ENCODE data around the gene FBXW8.

FBXW8 gene

DNA sequence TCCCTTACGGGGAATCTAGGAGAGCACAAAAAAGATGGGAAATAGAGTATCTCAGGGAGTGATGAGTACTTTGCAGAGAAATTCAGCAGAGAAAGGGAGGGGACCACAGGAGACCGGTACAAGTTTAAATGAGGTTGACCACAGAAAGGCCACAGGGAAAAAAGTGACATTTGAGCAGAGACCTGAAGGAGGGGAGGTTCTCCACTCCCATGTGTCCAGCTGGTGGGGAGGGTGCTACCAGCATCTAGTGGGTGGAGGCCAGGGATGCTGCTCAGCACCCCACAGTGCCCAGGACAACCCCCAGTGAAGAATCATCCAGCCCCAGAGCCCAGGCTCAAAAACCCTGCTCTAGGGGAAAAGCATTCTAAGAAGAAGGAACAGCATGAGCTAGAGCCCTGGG is 153.8 kb downstream of the FBXW8 start:
- no peak for FAIRE-seq
- no peak for DNase-seq (ENCODE audit: extremely low spot score, insufficient read length, low read depth)

- FAIRE-seq (no peak), DNase-seq (ENCODE audit: extremely low spot score, insufficient read length, low read depth) (no peak)
These were observed 156.3 kb downstream of the FBXW8 start for GRCh38 chr12:117067016-117067415.

DNA sequence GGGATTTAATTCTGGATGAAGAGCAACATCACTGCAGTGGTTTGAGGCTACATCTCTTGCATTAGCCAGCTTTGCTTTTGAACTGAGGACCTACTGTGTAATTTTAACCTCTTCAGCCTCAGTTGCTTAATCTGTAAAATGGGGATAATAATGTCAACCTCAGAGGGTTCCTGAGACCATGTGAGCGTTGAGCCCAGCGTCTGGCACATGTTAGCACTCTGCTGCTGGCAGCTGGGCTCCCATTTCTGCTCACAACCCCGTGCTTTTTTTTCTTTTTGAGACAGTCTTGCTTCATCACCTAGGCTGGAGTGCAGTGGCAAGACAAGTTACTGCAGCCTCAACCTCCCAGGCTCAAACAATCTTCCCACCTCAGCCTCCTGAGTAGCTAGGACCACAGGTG is 156.9 kb downstream of the FBXW8 start:
- no peak for FAIRE-seq
- no peak for DNase-seq (ENCODE audit: extremely low spot score, insufficient read length, low read depth)

- FAIRE-seq = no peak
- no peak for DNase-seq (ENCODE audit: extremely low spot score, insufficient read length, low read depth)
These were observed 157.7 kb downstream of the FBXW8 start for GRCh38 chr12:117068492-117068891.

- DNase-seq (ENCODE audit: extremely low spot score, insufficient read length, low read depth) (no peak), FAIRE-seq (no peak)
These were observed 158.5 kb downstream of the FBXW8 start for GRCh38 chr12:117069101-117069797.

GRCh38 chr12:117069926-117070900 is 159.5 kb downstream of the FBXW8 start:
- no peak for DNase-seq (ENCODE audit: extremely low spot score, insufficient read length, low read depth)
- peak; percentile 49 for FAIRE-seq

DNA sequence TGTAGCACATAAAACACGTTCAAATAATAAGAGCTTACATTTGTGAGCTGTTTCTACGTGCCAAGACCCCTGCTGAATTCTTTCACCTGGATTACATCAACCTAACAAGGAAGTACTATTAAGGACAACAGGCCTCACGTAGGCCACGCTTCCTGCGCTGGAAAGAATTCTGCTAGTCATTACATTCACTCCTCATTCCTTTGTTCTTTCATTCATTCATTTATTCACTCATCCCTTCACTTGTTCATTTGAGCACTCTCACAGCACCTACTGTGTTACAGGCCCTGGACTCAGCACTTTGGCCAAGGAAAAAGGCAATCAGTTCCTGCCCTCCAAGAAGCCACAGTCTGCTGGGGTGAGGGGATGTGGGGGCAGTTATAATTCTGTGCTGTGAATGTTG is 160.3 kb downstream of the FBXW8 start:
- FAIRE-seq = no peak

DNA sequence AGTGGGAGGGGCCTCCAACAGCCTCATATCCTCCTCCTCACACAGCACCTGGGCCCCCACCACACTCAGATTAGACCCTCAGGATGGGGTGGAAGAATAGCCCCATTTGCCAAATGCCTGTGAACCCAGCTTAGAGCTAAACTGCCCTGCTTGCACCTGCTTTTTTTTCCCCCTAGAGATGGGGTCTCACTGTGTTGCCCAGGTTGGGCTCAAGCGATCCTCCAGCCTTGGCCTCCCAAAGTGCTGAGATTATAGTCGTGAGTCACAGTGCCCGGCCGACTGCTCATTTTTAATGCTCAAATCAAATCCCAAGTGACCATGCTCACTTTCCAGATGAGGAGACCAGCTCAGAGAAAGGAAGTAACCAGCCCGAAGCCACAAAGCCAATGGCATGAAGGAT is 161.4 kb downstream of the FBXW8 start:
- FAIRE-seq = no peak
- DNase-seq (ENCODE audit: extremely low spot score, insufficient read length, low read depth) = no peak

More for the DNA sequence above, 160.3 kb downstream of the FBXW8 start:
- DNase-seq (ENCODE audit: extremely low spot score, insufficient read length, low read depth) = no peak

DNA sequence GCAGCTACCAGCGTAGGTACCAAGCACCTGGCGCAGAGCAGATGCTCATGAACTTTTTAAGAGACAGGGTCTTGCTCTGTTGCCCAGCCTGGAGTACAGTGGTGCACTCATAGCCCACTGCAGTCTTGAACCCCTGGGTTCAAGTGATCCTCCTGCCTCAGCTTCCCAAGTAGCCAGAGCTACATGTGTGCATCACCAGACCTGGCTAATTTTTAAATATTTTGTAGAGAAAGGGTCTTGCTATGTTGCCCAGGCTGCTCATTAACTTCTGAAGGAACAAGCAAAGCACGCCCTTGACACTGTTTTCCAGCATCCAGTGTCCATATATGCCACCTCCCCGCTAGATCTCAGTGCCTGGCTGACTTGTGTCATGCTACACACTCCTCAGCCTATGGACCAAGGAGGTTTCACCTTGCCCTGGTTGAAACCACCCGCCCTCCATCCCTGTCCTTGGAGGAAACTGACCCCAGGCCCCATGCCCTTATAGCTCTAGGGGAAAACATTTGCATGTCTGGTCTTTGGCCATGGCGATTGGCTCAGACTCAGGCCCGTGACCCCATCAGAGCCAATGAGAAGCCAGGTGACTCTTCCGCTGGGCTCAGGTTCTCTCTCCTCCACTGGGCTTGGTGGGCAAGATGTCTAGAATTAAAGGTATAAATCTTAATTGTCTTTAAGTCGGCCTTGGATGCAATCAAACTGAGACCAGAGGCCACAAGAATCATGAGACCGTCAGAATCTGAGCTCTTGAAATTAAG is 162.2 kb downstream of the FBXW8 start:
- DNase-seq (ENCODE audit: extremely low spot score, insufficient read length, low read depth) (no peak), FAIRE-seq (no peak)

GRCh38 chr12:117073611-117074010 is 162.9 kb downstream of the FBXW8 start:
- no peak for DNase-seq (ENCODE audit: extremely low spot score, insufficient read length, low read depth)

GRCh38 chr12:117076410-117077372 is 165.9 kb downstream of the FBXW8 start:
- FAIRE-seq (no peak), DNase-seq (ENCODE audit: extremely low spot score, insufficient read length, low read depth) (no peak)

More at GRCh38 chr12:117073611-117074010, 162.9 kb downstream of the FBXW8 start:
- FAIRE-seq = no peak

DNA sequence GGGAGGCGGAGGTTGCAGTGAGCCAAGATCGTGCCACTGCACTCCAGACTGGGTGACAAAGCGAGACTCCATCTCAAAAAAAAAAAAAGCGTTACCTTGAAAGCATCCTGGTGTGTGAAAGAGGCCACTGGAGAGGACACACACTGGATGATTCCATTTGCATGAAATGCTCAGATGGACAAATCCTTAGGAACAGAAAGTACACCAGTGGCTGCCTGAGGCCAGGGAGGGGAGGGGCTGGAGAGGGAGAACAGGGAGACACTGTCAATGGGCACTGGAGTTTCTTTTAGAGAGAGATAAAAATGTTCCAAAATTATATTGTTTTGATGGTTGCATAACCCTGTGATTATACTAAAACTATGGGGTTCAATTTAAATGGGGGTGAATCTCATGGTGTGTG is 168.7 kb downstream of the FBXW8 start:
- no peak for FAIRE-seq

DNA sequence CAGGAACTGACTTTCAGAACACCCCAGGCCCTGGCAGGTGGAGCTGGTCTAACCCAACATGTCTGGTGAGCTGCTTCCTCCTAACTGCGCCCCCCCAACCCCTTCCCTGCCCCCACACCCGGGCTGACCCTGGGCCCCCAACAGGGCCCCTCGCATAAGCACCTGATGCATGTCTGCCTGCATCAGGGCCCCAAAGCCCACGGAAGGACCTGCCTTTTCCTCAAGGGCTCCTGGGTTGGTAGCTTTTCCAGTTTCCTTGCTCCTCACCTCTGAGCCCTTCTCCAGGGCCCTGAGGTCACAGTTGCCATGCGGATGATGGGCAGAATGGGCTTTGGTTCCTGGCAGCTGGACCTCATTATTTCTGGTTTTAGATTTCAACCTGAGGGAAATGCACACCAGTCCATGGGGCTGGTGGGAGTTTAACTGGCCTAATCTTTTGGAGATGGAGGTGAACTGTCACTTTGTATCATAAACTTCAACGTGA is 170.0 kb downstream of the FBXW8 start:
- DNase-seq (ENCODE audit: extremely low spot score, insufficient read length, low read depth) (no peak), FAIRE-seq (no peak)

More for the DNA sequence above, 168.7 kb downstream of the FBXW8 start:
- DNase-seq (ENCODE audit: extremely low spot score, insufficient read length, low read depth) = no peak
